ENCODE results near the gene UBE2N. TPM values are rescaled to one million over a fixed set of nuclear protein-coding genes. Genes with fewer than 3 reads are reported as not detected.

UBE2N gene
- total RNA-seq, 1 experiment from 2014 or later = 205 TPM

DNA sequence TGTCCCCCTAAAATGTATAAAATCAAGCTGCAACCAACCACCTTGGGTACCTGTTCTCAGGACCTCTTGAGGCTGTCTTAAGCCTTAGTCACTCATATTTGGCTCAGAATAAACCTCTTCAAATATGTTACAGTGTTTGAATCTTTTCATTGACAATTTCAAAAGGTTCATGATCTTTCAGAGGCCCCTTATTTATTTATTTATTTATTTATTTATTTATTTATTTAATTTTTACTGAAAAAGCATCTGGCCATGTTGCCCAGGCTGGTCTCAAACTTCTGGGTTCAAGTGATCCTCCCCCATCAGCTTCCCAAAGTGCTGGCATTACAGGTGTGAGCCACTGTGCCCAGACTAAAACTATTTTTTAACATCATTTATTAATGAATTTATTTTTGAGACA lies 72.2 kb downstream of the UBE2N start:
- no peaks in the 10 kb centered on the region for H3K9me2 ChIP-seq (replicated peaks; ENCODE audit: low read length)
- no peak for ATAC-seq
- H3K27me3 ChIP-seq (ENCODE audit: low read length) = no peaks in the 10 kb centered on the region
- intact Hi-C loops (cut with micrococcal nuclease) = no loop called here
- H3K9ac ChIP-seq (ENCODE audit: low read length) = no peak overlapping the region
- BruUV-seq (replicated peaks) = no TSS peak
- no peaks in the 10 kb centered on the region for H4K20me1 ChIP-seq (ENCODE audit: low read length)
- H3F3A ChIP-seq (ENCODE audit: low read length, unreplicated experiment) = no peaks in the 10 kb centered on the region
- H3K4me2 ChIP-seq (ENCODE audit: low read length) = no peak overlapping the region
- CTCF ChIA-PET = no interaction called here
- no peak for DNase-seq
- no peaks in the 10 kb centered on the region for H3K9me3 ChIP-seq (ENCODE audit: low read length)
- POLR2A ChIA-PET (ENCODE audit: unreplicated experiment) = no interaction called here
- no peaks in the 10 kb centered on the region for H3K36me3 ChIP-seq (ENCODE audit: low read depth, low read length)
- no peak overlapping the region for H3K27ac ChIP-seq (ENCODE audit: low read length)
- H3K79me2 ChIP-seq (ENCODE audit: low read length) = no peaks in the 10 kb centered on the region
- H2AFZ ChIP-seq (ENCODE audit: low read length) = no peak overlapping the region
- no peaks in the 10 kb centered on the region for H3K4me1 ChIP-seq (ENCODE audit: insufficient read depth, low read length)
- TF ChIP-seq, protein P1, sequence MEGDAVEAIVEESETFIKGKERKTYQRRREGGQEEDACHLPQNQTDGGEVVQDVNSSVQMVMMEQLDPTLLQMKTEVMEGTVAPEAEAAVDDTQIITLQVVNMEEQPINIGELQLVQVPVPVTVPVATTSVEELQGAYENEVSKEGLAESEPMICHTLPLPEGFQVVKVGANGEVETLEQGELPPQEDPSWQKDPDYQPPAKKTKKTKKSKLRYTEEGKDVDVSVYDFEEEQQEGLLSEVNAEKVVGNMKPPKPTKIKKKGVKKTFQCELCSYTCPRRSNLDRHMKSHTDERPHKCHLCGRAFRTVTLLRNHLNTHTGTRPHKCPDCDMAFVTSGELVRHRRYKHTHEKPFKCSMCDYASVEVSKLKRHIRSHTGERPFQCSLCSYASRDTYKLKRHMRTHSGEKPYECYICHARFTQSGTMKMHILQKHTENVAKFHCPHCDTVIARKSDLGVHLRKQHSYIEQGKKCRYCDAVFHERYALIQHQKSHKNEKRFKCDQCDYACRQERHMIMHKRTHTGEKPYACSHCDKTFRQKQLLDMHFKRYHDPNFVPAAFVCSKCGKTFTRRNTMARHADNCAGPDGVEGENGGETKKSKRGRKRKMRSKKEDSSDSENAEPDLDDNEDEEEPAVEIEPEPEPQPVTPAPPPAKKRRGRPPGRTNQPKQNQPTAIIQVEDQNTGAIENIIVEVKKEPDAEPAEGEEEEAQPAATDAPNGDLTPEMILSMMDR (conservative IDR thresholded peaks at IDR 0.05; ENCODE audit: low read depth, low read length) = no peak
- no peak for TF ChIP-seq EZH2phosphoT487 (IDR thresholded peaks at IDR 0.05; ENCODE audit: borderline replicate concordance, low read length)
- TF ChIP-seq EZH2 (IDR thresholded peaks at IDR 0.05; ENCODE audit: low read length, unreplicated experiment) = no peak
- no peak overlapping the region for H3K4me3 ChIP-seq (ENCODE audit: low read length)

- no peaks in the 10 kb centered on the region for H3K9me2 ChIP-seq (replicated peaks; ENCODE audit: low read length)
- DNase-seq (no peak), ATAC-seq (no peak)
- H3K36me3 ChIP-seq (ENCODE audit: low read depth, low read length) = no peaks in the 10 kb centered on the region
- no peaks in the 10 kb centered on the region for H4K20me1 ChIP-seq (ENCODE audit: low read length)
- H3K27me3 ChIP-seq (ENCODE audit: low read length) = no peaks in the 10 kb centered on the region
- BruUV-seq (replicated peaks) = no TSS peak
- H3K4me2 ChIP-seq (ENCODE audit: low read length) = no peak overlapping the region
- no peak overlapping the region for H2AFZ ChIP-seq (ENCODE audit: low read length)
- H3K9ac ChIP-seq (ENCODE audit: low read length) = no peak overlapping the region
- POLR2A ChIA-PET (ENCODE audit: unreplicated experiment) = no interaction called here
- intact Hi-C loops (cut with micrococcal nuclease) = no loop called here
- CTCF ChIA-PET = no interaction called here
- no peaks in the 10 kb centered on the region for H3K4me1 ChIP-seq (ENCODE audit: insufficient read depth, low read length)
- TF ChIP-seq, protein P1 (conservative IDR thresholded peaks at IDR 0.05; ENCODE audit: low read depth, low read length) = no peak
- no peak for TF ChIP-seq EZH2phosphoT487 (IDR thresholded peaks at IDR 0.05; ENCODE audit: borderline replicate concordance, low read length)
- H3F3A ChIP-seq (ENCODE audit: low read length, unreplicated experiment) = no peaks in the 10 kb centered on the region
- no peak overlapping the region for H3K4me3 ChIP-seq (ENCODE audit: low read length)
- no peak overlapping the region for H3K27ac ChIP-seq (ENCODE audit: low read length)
- no peaks in the 10 kb centered on the region for H3K79me2 ChIP-seq (ENCODE audit: low read length)
- no peaks in the 10 kb centered on the region for H3K9me3 ChIP-seq (ENCODE audit: low read length)
Measured at GRCh38 chr12:93368766-93369165, 73.0 kb downstream of the UBE2N start.

DNA sequence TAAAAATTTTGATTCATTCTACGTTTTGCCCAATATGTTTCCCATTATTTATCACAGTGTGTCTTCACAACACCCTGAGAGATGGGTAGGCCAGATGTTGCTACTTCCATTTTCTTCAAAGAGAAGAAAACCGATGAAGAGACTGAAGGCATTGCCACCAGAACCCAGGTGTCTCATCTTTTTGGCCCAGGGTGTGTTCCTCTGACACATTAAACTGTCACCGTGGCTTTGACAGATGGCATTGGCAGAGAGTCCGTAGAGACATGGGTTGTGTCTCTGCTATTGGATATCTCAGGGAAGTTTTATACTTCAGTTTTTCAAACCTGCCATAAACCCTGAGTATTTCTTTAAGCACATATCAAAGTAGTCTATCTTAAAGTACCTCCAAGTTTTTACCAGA lies 75.3 kb downstream of the UBE2N start:
- TF ChIP-seq EZH2phosphoT487 (IDR thresholded peaks at IDR 0.05; ENCODE audit: borderline replicate concordance, low read length) = no peak
- TF ChIP-seq, protein P1 (conservative IDR thresholded peaks at IDR 0.05; ENCODE audit: low read depth, low read length) = no peak
- no peak for TF ChIP-seq EZH2 (IDR thresholded peaks at IDR 0.05; ENCODE audit: low read length, unreplicated experiment)
- DNase-seq (no peak), ATAC-seq (no peak)
- Histone ChIP-seq H3K4me1 (ENCODE audit: insufficient read depth, low read length) (no peaks in the 10 kb centered on the region), H3K79me2 (ENCODE audit: low read length) (no peaks in the 10 kb centered on the region), H2AFZ (ENCODE audit: low read length) (no peak overlapping the region), H3K9me3 (ENCODE audit: low read length) (no peaks in the 10 kb centered on the region), H4K20me1 (ENCODE audit: low read length) (no peaks in the 10 kb centered on the region), H3K4me3 (ENCODE audit: low read length) (no peak overlapping the region), H3K27ac (ENCODE audit: low read length) (no peak overlapping the region), H3F3A (ENCODE audit: low read length, unreplicated experiment) (no peaks in the 10 kb centered on the region), H3K27me3 (ENCODE audit: low read length) (no peaks in the 10 kb centered on the region), H3K9ac (ENCODE audit: low read length) (no peak overlapping the region), H3K36me3 (ENCODE audit: low read depth, low read length) (no peaks in the 10 kb centered on the region), H3K9me2 (replicated peaks; ENCODE audit: low read length) (no peaks in the 10 kb centered on the region), H3K4me2 (ENCODE audit: low read length) (no peak overlapping the region)
- CTCF ChIA-PET = no interaction called here
- BruUV-seq (replicated peaks) = no TSS peak
- POLR2A ChIA-PET (ENCODE audit: unreplicated experiment) = no interaction called here
- intact Hi-C loops (cut with micrococcal nuclease) = no loop called here

Data from PC-3 (cell line).